Fibroblast of pulmonary artery (primary cell): ENCODE measurements around the gene FAM168A.
A peak's percentile ranks its signal among the peaks of the same experiment; 100 is the strongest.

Experiments used
- DNase-seq: peaks from one replicate; pipeline ENCODE4 v3.0.0-alpha.2; 2010; ENCODE audit warnings: low read depth
- H3K4me3 ChIP-seq: replicated peaks from 2 replicates; pipeline ENCODE4 v1.5.1; 2011; ENCODE audit warnings: low read depth, mild to moderate bottlenecking, control low read depth, low read length, moderate library complexity
- CTCF ChIP-seq: IDR thresholded peaks from 2 replicates; pipeline ENCODE4 v1.5.1; 2011; ENCODE audit warnings: mild to moderate bottlenecking, control low read depth, low read length, inconsistent platforms; ENCODE audit errors: missing control alignments

FAM168A gene

GRCh38 chr11:73637012-73637411 lies 39.1 kb upstream of the FAM168A start:
- H3K4me3 ChIP-seq: no peak overlapping the region
- no peak for DNase-seq
- TF ChIP-seq CTCF: no peak

- no peak for TF ChIP-seq CTCF
- DNase-seq: no peak
- no peak overlapping the region for H3K4me3 ChIP-seq
Measured at GRCh38 chr11:73636249-73636648, 38.3 kb upstream of the FAM168A start.

- no peak for TF ChIP-seq CTCF
- no peak for DNase-seq
- no peak overlapping the region for H3K4me3 ChIP-seq
Measured at GRCh38 chr11:73635721-73636120, 37.8 kb upstream of the FAM168A start.

- no peak for DNase-seq
- H3K4me3 ChIP-seq: no peak overlapping the region
- no peak for TF ChIP-seq CTCF
Measured at GRCh38 chr11:73633999-73634398, 36.1 kb upstream of the FAM168A start.

GRCh38 chr11:73632996-73633395 lies 35.1 kb upstream of the FAM168A start:
- DNase-seq: no peak
- no peak for TF ChIP-seq CTCF
- no peak overlapping the region for H3K4me3 ChIP-seq

- TF ChIP-seq CTCF: no peak
- no peak for DNase-seq
Measured at GRCh38 chr11:73629907-73630306, 32.0 kb upstream of the FAM168A start.

GRCh38 chr11:73625696-73626318 lies 27.9 kb upstream of the FAM168A start:
- no peak overlapping the region for H3K4me3 ChIP-seq
- peak; percentile 77 for DNase-seq
- peak; percentile 97 for TF ChIP-seq CTCF

More at GRCh38 chr11:73629907-73630306, 32.0 kb upstream of the FAM168A start:
- no peak overlapping the region for H3K4me3 ChIP-seq
